HG02642 (cell line): Measurements from ENCODE around the gene HOXD10.

Experiments
- ATAC-seq: cut with Tn5 transposase; IDR thresholded peaks from one replicate; pipeline ENCODE4 v1.9.1; 2021; ENCODE audit warnings: mild to moderate bottlenecking; ENCODE audit not compliant: unreplicated experiment, poor library complexity

Gene HOXD10

GRCh38 chr2:176105730-176106580, 10.6 kb upstream of the HOXD10 start:
- ATAC-seq = no peak

GRCh38 chr2:176106581-176107539, 9.7 kb upstream of the HOXD10 start, which contains the start of gene HOXD11:
TSS of gene HOXD11 (plus strand) at chr2:176107280. CDS start at chr2:176107356, 76 bp downstream.
- ATAC-seq = no peak

GRCh38 chr2:176107731-176108181, 8.8 kb upstream of the HOXD10 start:
- ATAC-seq = no peak

- ATAC-seq = no peak
These were observed 7.2 kb upstream of the HOXD10 start for GRCh38 chr2:176109192-176109901.

- no peak for ATAC-seq
These were observed 6.6 kb upstream of the HOXD10 start for GRCh38 chr2:176109946-176110345.

GRCh38 chr2:176110415-176111308, 5.9 kb upstream of the HOXD10 start:
- no peak for ATAC-seq

- no peak for ATAC-seq
These were observed 5.3 kb upstream of the HOXD10 start for GRCh38 chr2:176111309-176111663.

GRCh38 chr2:176111846-176112374, 4.7 kb upstream of the HOXD10 start:
- ATAC-seq = no peak

- no peak for ATAC-seq
These were observed 3.9 kb upstream of the HOXD10 start for GRCh38 chr2:176112375-176113302.

- no peak for ATAC-seq
These were observed 2.3 kb upstream of the HOXD10 start for GRCh38 chr2:176114120-176114929.

GRCh38 chr2:176114930-176115625, 1.5 kb upstream of the HOXD10 start:
- no peak for ATAC-seq

GRCh38 chr2:176117162-176117822, 714 bp downstream of the HOXD10 start:
- ATAC-seq = no peak

- no peak for ATAC-seq
These were observed 1.3 kb downstream of the HOXD10 start for GRCh38 chr2:176117823-176118371.

GRCh38 chr2:176118601-176119339, 2.2 kb downstream of the HOXD10 start:
- no peak for ATAC-seq
